ENCODE measurements around the gene C1R. TPM values are rescaled to one million over a fixed set of nuclear protein-coding genes. Genes with fewer than 3 reads are reported as not detected.

C1R gene
- total and polyA plus RNA-seq, 2 of the 8 experiments (the other 6 are each of a cell fraction or from before 2014, with no cell fraction given), result 6.9 to 16.3 TPM

DNA sequence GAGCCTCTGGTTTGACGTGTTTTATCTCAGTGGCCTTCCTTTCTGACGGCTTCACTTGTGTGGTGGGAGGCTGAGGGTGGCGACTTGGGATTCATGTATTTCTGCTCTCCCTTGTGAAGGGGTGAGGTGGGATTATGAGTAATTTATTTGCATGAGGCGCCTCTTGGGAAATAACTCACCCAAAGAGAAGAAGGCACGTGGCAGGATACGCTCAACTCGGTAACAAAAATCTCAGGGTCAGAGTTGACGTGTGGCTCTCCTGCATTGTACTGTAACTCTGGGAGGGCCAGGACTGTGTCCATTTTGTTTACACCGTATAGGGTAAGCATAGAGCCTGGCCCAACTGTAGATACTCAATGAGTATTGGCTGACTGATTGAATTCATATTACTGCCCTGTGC, 46.3 kb downstream of the C1R start:
- no peaks in the 10 kb centered on the region for H3K79me1 ChIP-seq (ENCODE audit: low read depth, low read length)
- no peaks in the 10 kb centered on the region for H3K23me2 ChIP-seq (ENCODE audit: low read depth, low read length)
- no peak overlapping the region for H4K5ac ChIP-seq (ENCODE audit: insufficient read length, low read depth, low read length)
- no peak overlapping the region for H2BK120ac ChIP-seq (replicated peaks; ENCODE audit: low read depth, low read length)
- H3K18ac ChIP-seq (ENCODE audit: extremely low read depth, low read length), result no peak overlapping the region
- H3K36me3 ChIP-seq (ENCODE audit: control insufficient read depth in 2 of 4, insufficient read depth in 4 of 4, low read length in 3 of 4), result no peaks in the 10 kb centered on the region
- ChIA-PET CTCF (ENCODE audit: partially characterized antibody) (interaction anchor here (0.6 kb wide), 1 partner anchor 12 kb away, joined by 3 read pairs; no protein-coding TSS in a partner anchor), POLR2A (ENCODE audit: partially characterized antibody) (no interaction called here)
- H3K4me1 ChIP-seq (replicated peaks in 1 of 4; ENCODE audit: control insufficient read depth in 3 of 4, insufficient read depth in 4 of 4, low read length in 3 of 4), result no peaks in the 10 kb centered on the region
- H4K8ac ChIP-seq (ENCODE audit: extremely low read depth, insufficient read depth, low read length), result no peak overlapping the region
- no peak for DNase-seq (ENCODE audit: low read depth in 1 of 2, low spot score in 2 of 2)
- no peak overlapping the region for H2AFZ ChIP-seq (ENCODE audit: low read length)
- H4K20me1 ChIP-seq (replicated peaks in 1 of 2; ENCODE audit: control insufficient read depth in 1 of 2, insufficient read depth in 2 of 2, low read length in 2 of 2), result no peaks in the 10 kb centered on the region
- H3K23ac ChIP-seq (ENCODE audit: insufficient read length), result no peak overlapping the region
- H2BK5ac ChIP-seq (ENCODE audit: low read depth, low read length), result no peak overlapping the region
- 93% methylated on average over 9 of the region's 9 CpGs; no CpG with 5 or more reads in 1 of the 2 experiments for WGBS, 2 experiments (ENCODE audit: extremely low coverage in 1 of 2, insufficient coverage in 1 of 2, insufficient read length in 1 of 2, insufficient replicate concordance in 2 of 2, low coverage in 1 of 2, low lambda C conversion rate in 2 of 2, missing lambda C conversion rate in 1 of 2)
- no peaks in the 10 kb centered on the region for H3K9me3 ChIP-seq (ENCODE audit: insufficient read depth in 2 of 2, low read depth in 1 of 2, low read length in 1 of 2)
- no peaks in the 10 kb centered on the region for H3K27me3 ChIP-seq (replicated peaks in 1 of 4; ENCODE audit: control insufficient read depth in 3 of 4, extremely low read depth in 1 of 4, insufficient read depth in 3 of 4, low read length in 3 of 4)
- no peak overlapping the region for H3K4ac ChIP-seq (replicated peaks; ENCODE audit: insufficient read length, low read depth, low read length)
- no peak overlapping the region for H2BK15ac ChIP-seq (ENCODE audit: low read length)
- H2AK5ac ChIP-seq (ENCODE audit: low read depth, low read length), result no peak overlapping the region
- no peak overlapping the region for H3K14ac ChIP-seq (ENCODE audit: insufficient read length)
- no peak overlapping the region for H3K4me3 ChIP-seq (ENCODE audit: extremely low read depth in 1 of 4, insufficient read depth in 2 of 4, low read depth in 3 of 4, low read length in 4 of 4)
- H3K79me2 ChIP-seq (ENCODE audit: control insufficient read depth in 1 of 2, insufficient read depth in 2 of 2, low read length in 2 of 2), result no peaks in the 10 kb centered on the region
- H2BK12ac ChIP-seq (ENCODE audit: low read depth, low read length), result no peak overlapping the region
- H4K91ac ChIP-seq (replicated peaks; ENCODE audit: insufficient read length, low read length), result no peak overlapping the region
- H2BK20ac ChIP-seq (ENCODE audit: low read length), result no peak overlapping the region
- no peak overlapping the region for H3K9ac ChIP-seq (replicated peaks in 1 of 4; ENCODE audit: extremely low read depth in 1 of 4, low read depth in 3 of 4, low read length in 3 of 4)
- H3K27ac ChIP-seq (ENCODE audit: low read depth, low read length), result no peak overlapping the region
- H3K4me2 ChIP-seq (ENCODE audit: insufficient read depth in 1 of 2, low read depth in 2 of 2, low read length in 2 of 2), result no peak overlapping the region
- FAIRE-seq, result no peak
- no peak overlapping the region for H3K56ac ChIP-seq (replicated peaks; ENCODE audit: insufficient read length, low read depth, low read length)
- no peak for TF ChIP-seq KDM4A (IDR thresholded peaks at IDR 0.05; ENCODE audit: low read depth, low read length, severe bottlenecking)
- no peak for TF ChIP-seq BCL11A (IDR thresholded peaks at IDR 0.05; ENCODE audit: low read depth in 2 of 2, low read length in 2 of 2)
- TF ChIP-seq CREB1 (IDR thresholded peaks at IDR 0.05), result no peak
- TF ChIP-seq CBX8 (IDR thresholded peaks at IDR 0.05; ENCODE audit: borderline replicate concordance, low read depth, low read length), result no peak
- TF ChIP-seq SAP30 (IDR thresholded peaks at IDR 0.05; ENCODE audit: insufficient read depth, insufficient replicate concordance, low read length), result no peak
- TF ChIP-seq FOSL1 (IDR thresholded peaks at IDR 0.05; ENCODE audit: insufficient read depth, low read depth, low read length), result no peak
- TF ChIP-seq, protein P1, sequence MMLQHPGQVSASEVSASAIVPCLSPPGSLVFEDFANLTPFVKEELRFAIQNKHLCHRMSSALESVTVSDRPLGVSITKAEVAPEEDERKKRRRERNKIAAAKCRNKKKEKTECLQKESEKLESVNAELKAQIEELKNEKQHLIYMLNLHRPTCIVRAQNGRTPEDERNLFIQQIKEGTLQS (IDR thresholded peaks at IDR 0.05; ENCODE audit: insufficient read depth, low read depth, low read length), result no peak
- TF ChIP-seq, protein P2, sequence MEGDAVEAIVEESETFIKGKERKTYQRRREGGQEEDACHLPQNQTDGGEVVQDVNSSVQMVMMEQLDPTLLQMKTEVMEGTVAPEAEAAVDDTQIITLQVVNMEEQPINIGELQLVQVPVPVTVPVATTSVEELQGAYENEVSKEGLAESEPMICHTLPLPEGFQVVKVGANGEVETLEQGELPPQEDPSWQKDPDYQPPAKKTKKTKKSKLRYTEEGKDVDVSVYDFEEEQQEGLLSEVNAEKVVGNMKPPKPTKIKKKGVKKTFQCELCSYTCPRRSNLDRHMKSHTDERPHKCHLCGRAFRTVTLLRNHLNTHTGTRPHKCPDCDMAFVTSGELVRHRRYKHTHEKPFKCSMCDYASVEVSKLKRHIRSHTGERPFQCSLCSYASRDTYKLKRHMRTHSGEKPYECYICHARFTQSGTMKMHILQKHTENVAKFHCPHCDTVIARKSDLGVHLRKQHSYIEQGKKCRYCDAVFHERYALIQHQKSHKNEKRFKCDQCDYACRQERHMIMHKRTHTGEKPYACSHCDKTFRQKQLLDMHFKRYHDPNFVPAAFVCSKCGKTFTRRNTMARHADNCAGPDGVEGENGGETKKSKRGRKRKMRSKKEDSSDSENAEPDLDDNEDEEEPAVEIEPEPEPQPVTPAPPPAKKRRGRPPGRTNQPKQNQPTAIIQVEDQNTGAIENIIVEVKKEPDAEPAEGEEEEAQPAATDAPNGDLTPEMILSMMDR (IDR thresholded peaks at IDR 0.05; ENCODE audit: control extremely low read depth in 1 of 3, insufficient read depth in 1 of 3, low read depth in 1 of 3, low read length in 3 of 3), result no peak
- TF ChIP-seq KDM1A (IDR thresholded peaks at IDR 0.05; ENCODE audit: borderline replicate concordance, low read length), result no peak
- no peak for TF ChIP-seq GTF2F1 (IDR thresholded peaks at IDR 0.05; ENCODE audit: borderline replicate concordance, low read depth, low read length)
- TF ChIP-seq JUND (IDR thresholded peaks at IDR 0.05; ENCODE audit: low read length), result no peak
- TF ChIP-seq SP4 (IDR thresholded peaks at IDR 0.05; ENCODE audit: low read length), result no peak
